Measurements from ENCODE around the gene IFT81.
"Not testable (repeated sequence)": the region's sequence is repeated elsewhere in the genome, so short reads cannot be mapped to it uniquely, and the experiment has no call there.

IFT81 gene

GRCh38 chr12:110248096-110248447 is 123.9 kb downstream of the IFT81 start:
- DNase-seq: no peak

GRCh38 chr12:110249105-110249504 is 124.9 kb downstream of the IFT81 start:
- DNase-seq: no peak

- DNase-seq: no peak
Measured at GRCh38 chr12:110249716-110250225, 125.6 kb downstream of the IFT81 start.

- no peak for DNase-seq
Measured at GRCh38 chr12:110251381-110251780, 127.2 kb downstream of the IFT81 start.

GRCh38 chr12:110252716-110253115 is 128.6 kb downstream of the IFT81 start:
- DNase-seq: no peak

- no peak for DNase-seq
Measured at GRCh38 chr12:110253176-110253575, 129.0 kb downstream of the IFT81 start.

- no peak for DNase-seq
Measured at GRCh38 chr12:110254971-110255540, 130.9 kb downstream of the IFT81 start.

- DNase-seq: not testable (repeated sequence)
Measured at GRCh38 chr12:110255890-110256456, 131.8 kb downstream of the IFT81 start.

- DNase-seq: no peak
Measured at GRCh38 chr12:110256780-110257431, 132.7 kb downstream of the IFT81 start.

- no peak for DNase-seq
Measured at GRCh38 chr12:110258466-110258865, 134.3 kb downstream of the IFT81 start.

GRCh38 chr12:110262442-110263388 is 138.6 kb downstream of the IFT81 start:
- no peak for DNase-seq

GRCh38 chr12:110266381-110266960 is 142.3 kb downstream of the IFT81 start:
- DNase-seq: no peak

- DNase-seq: peak; percentile 3
Measured at GRCh38 chr12:110266980-110267620, 142.9 kb downstream of the IFT81 start.

All from NCI-H1694 (cell line).